ENCODE results near the gene DACH2.

Gene DACH2

GRCh38 chrX:86192827-86193226 is 44.6 kb downstream of the DACH2 start:
- no peaks in the 10 kb centered on the region for H3K4me1 Mint-ChIP-seq (ENCODE audit: low read depth)
- H3K27ac Mint-ChIP-seq = no peak overlapping the region
- no peaks in the 10 kb centered on the region for H3K27me3 Mint-ChIP-seq
- no peaks in the 10 kb centered on the region for H3K36me3 Mint-ChIP-seq (ENCODE audit: low read depth)
- no peak overlapping the region for H3K4me3 Mint-ChIP-seq
- intact Hi-C loops (cut with micrococcal nuclease) = no loop called here
- H3K9me3 Mint-ChIP-seq = peaks cover 17% of the 10 kb centered on the region

- intact Hi-C loops (cut with micrococcal nuclease) = no loop called here
- Mint-ChIP-seq H3K9me3 (peaks cover 18% of the 10 kb centered on the region), H3K4me1 (ENCODE audit: low read depth) (no peaks in the 10 kb centered on the region), H3K4me3 (no peak overlapping the region), H3K36me3 (ENCODE audit: low read depth) (no peaks in the 10 kb centered on the region), H3K27me3 (no peaks in the 10 kb centered on the region), H3K27ac (no peak overlapping the region)
These were observed 46.5 kb downstream of the DACH2 start for GRCh38 chrX:86194758-86195157.

DNA sequence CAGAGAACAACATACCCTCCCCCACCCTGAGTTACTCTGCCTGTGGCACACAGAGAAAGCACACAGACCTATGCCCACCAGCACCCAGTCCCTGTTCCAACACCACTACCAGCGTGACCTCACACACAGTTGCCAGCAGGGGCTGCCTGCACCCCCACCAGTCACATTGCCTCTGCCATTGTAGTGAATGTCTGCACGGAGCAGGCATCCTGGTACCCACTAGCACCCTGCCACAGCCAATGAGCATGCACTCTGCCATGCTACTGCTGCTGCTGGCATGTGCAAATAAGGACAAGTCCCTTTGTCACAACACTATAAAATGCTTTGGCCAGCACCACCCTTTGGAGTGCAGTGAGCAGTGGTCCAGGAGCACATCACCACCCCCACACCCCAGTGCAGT is 47.1 kb downstream of the DACH2 start:
- Mint-ChIP-seq H3K4me1 (ENCODE audit: low read depth) (no peaks in the 10 kb centered on the region), H3K4me3 (no peak overlapping the region), H3K27ac (no peak overlapping the region), H3K27me3 (no peaks in the 10 kb centered on the region), H3K9me3 (peaks cover 18% of the 10 kb centered on the region), H3K36me3 (ENCODE audit: low read depth) (no peaks in the 10 kb centered on the region)
- intact Hi-C loops (cut with micrococcal nuclease) = no loop called here

DNA sequence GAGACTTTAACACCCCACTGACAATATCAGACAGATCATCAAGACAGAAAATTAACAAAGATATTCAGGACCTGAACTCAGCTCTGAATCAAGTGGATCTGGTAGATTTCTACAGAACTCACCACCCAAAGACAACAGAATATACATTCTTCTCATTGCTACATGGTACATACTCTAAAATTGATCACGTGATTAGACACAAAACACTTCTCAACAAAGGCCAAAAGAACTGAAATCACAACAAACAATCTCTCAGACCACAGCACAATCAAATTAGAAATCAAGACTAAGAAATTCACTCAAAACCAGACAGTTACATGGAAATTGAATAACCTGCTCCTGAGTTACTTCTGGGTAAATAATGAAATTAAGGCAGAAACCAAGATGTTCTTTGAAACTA is 49.6 kb downstream of the DACH2 start:
- Mint-ChIP-seq H3K4me3 (no peak overlapping the region), H3K27me3 (no peaks in the 10 kb centered on the region), H3K9me3 (peaks cover 18% of the 10 kb centered on the region), H3K27ac (no peak overlapping the region), H3K4me1 (ENCODE audit: low read depth) (no peaks in the 10 kb centered on the region), H3K36me3 (ENCODE audit: low read depth) (no peaks in the 10 kb centered on the region)
- intact Hi-C loops (cut with micrococcal nuclease) = no loop called here

- Mint-ChIP-seq H3K9me3 (peaks cover under 1% of the 10 kb centered on the region), H3K27ac (no peak overlapping the region), H3K27me3 (no peaks in the 10 kb centered on the region)
These were observed 62.5 kb downstream of the DACH2 start for GRCh38 chrX:86210772-86211171.

DNA sequence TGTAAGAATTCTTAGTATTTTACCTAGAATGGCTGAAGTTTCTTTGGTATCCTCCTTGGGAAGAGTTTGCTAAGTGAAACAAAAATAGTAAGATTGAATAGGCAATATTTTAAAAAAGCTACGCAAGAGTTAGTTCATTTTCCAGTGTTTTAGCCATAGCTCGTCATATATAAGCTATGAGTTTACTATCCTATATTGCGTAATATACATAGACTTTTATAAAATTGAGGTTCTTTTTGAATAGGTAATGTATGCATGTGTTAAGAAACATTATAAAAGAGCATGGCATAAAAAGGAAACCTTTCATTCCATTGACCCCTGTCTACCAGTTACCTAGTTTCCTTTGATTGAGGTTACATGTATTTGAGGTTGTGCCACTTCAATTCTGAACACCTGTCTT is 67.0 kb downstream of the DACH2 start:
- Mint-ChIP-seq H3K4me1 (ENCODE audit: low read depth) (no peaks in the 10 kb centered on the region), H3K27me3 (no peaks in the 10 kb centered on the region), H3K9me3 (no peaks in the 10 kb centered on the region), H3K4me3 (no peak overlapping the region), H3K27ac (no peak overlapping the region), H3K36me3 (ENCODE audit: low read depth) (no peaks in the 10 kb centered on the region)
- intact Hi-C loops (cut with micrococcal nuclease) = no loop called here

More at GRCh38 chrX:86210772-86211171, 62.5 kb downstream of the DACH2 start:
- intact Hi-C loops (cut with micrococcal nuclease) = no loop called here
- no peak overlapping the region for H3K4me3 Mint-ChIP-seq
- no peaks in the 10 kb centered on the region for H3K4me1 Mint-ChIP-seq (ENCODE audit: low read depth)
- H3K36me3 Mint-ChIP-seq (ENCODE audit: low read depth) = no peaks in the 10 kb centered on the region

GRCh38 chrX:86237482-86237881 is 89.2 kb downstream of the DACH2 start:
- no peak overlapping the region for H3K4me3 Mint-ChIP-seq
- H3K4me1 Mint-ChIP-seq (ENCODE audit: low read depth) = no peaks in the 10 kb centered on the region
- no peaks in the 10 kb centered on the region for H3K27me3 Mint-ChIP-seq
- H3K27ac Mint-ChIP-seq = no peak overlapping the region
- H3K9me3 Mint-ChIP-seq = peaks cover 32% of the 10 kb centered on the region
- intact Hi-C loops (cut with micrococcal nuclease) = no loop called here
- H3K36me3 Mint-ChIP-seq (ENCODE audit: low read depth) = no peaks in the 10 kb centered on the region

DNA sequence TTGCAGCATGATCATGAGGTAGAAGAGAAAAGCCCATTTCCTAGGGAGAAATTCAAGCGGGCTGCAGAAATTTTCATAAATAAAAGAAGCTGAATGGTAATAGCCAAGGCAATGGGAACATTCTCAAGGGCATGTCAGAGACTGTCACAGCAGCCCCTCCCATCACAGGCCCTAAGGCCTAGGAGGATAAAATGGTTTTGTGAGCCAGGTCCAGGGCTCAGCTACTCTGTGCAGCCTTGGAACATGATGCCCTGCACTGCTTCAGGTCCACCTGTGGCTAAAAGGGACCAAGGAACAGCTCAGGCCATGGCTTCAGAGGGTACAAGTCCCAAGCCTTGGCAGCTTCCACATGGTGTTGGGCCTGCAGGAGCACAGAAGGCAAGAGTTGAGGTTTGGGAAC is 93.3 kb downstream of the DACH2 start:
- no peak overlapping the region for H3K4me3 Mint-ChIP-seq
- H3K9me3 Mint-ChIP-seq = peaks cover 20% of the 10 kb centered on the region
- intact Hi-C loops (cut with micrococcal nuclease) = no loop called here
- H3K27me3 Mint-ChIP-seq = no peaks in the 10 kb centered on the region
- no peaks in the 10 kb centered on the region for H3K4me1 Mint-ChIP-seq (ENCODE audit: low read depth)
- H3K36me3 Mint-ChIP-seq (ENCODE audit: low read depth) = no peaks in the 10 kb centered on the region
- H3K27ac Mint-ChIP-seq = no peak overlapping the region

DNA sequence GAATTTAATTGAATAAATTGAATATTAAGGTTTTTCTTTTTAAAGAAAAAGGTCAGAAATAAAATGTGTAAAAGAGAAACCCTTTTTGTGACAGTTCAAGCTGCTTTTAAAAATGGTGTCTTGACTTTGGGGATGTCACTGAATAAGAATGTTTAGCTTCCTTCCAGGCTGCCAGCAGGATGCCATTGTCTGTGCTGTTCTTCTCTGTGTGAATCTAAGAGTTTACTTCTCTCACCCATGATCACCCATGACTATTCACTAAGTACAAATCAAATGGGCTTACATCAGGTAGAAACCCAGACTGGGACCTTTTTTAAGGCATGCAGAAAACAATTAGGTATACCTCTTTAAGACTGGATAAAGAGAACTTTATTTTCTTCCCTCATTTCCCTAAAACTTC is 115.3 kb downstream of the DACH2 start:
- H3K9me3 Mint-ChIP-seq = no peaks in the 10 kb centered on the region
- no peaks in the 10 kb centered on the region for H3K4me1 Mint-ChIP-seq (ENCODE audit: low read depth)
- H3K27me3 Mint-ChIP-seq = no peaks in the 10 kb centered on the region
- H3K36me3 Mint-ChIP-seq (ENCODE audit: low read depth) = no peaks in the 10 kb centered on the region
- no peak overlapping the region for H3K4me3 Mint-ChIP-seq
- intact Hi-C loops (cut with micrococcal nuclease) = no loop called here
- no peak overlapping the region for H3K27ac Mint-ChIP-seq

GRCh38 chrX:86295293-86295692 is 147.0 kb downstream of the DACH2 start:
- no peaks in the 10 kb centered on the region for H3K36me3 Mint-ChIP-seq (ENCODE audit: low read depth)
- H3K4me1 Mint-ChIP-seq (ENCODE audit: low read depth) = no peaks in the 10 kb centered on the region
- H3K27me3 Mint-ChIP-seq = no peaks in the 10 kb centered on the region
- no peak overlapping the region for H3K27ac Mint-ChIP-seq
- H3K4me3 Mint-ChIP-seq = no peak overlapping the region
- H3K9me3 Mint-ChIP-seq = no peaks in the 10 kb centered on the region
- intact Hi-C loops (cut with micrococcal nuclease) = no loop called here

GRCh38 chrX:86322913-86323312 is 174.7 kb downstream of the DACH2 start:
- H3K4me3 Mint-ChIP-seq = no peak overlapping the region
- no peaks in the 10 kb centered on the region for H3K27me3 Mint-ChIP-seq
- H3K27ac Mint-ChIP-seq = no peak overlapping the region
- no peaks in the 10 kb centered on the region for H3K4me1 Mint-ChIP-seq (ENCODE audit: low read depth)
- intact Hi-C loops (cut with micrococcal nuclease) = no loop called here
- peaks cover 31% of the 10 kb centered on the region for H3K9me3 Mint-ChIP-seq
- no peaks in the 10 kb centered on the region for H3K36me3 Mint-ChIP-seq (ENCODE audit: low read depth)

DNA sequence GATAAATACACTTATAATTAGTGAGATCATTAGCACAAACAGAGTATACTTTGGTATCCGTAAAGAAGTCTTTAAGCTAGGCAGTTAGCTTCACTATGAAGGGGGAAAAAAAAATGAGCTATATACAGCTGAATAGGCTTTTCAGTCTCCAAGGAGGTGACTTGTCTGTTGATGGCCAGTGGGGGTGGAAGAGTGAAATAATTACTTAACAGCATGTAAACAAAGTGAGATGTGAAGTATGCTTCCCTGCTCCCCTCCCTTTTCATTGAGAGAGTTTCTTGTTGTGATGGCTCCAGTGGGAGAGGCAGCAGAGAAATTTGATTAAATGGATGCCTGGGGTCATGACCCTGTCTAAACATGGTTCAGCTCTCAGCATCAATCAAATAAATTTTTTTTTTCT is 180.9 kb downstream of the DACH2 start:
- no peak overlapping the region for H3K27ac Mint-ChIP-seq
- H3K9me3 Mint-ChIP-seq = peaks cover 17% of the 10 kb centered on the region
- intact Hi-C loops (cut with micrococcal nuclease) = no loop called here
- no peaks in the 10 kb centered on the region for H3K36me3 Mint-ChIP-seq (ENCODE audit: low read depth)
- no peaks in the 10 kb centered on the region for H3K4me1 Mint-ChIP-seq (ENCODE audit: low read depth)
- H3K4me3 Mint-ChIP-seq = no peak overlapping the region
- no peaks in the 10 kb centered on the region for H3K27me3 Mint-ChIP-seq

- Mint-ChIP-seq H3K4me1 (ENCODE audit: low read depth) (no peaks in the 10 kb centered on the region), H3K27me3 (no peaks in the 10 kb centered on the region), H3K9me3 (no peaks in the 10 kb centered on the region), H3K27ac (no peak overlapping the region), H3K4me3 (no peak overlapping the region), H3K36me3 (ENCODE audit: low read depth) (no peaks in the 10 kb centered on the region)
- intact Hi-C loops (cut with micrococcal nuclease) = no loop called here
These were observed 200.4 kb downstream of the DACH2 start for GRCh38 chrX:86348669-86349068.

DNA sequence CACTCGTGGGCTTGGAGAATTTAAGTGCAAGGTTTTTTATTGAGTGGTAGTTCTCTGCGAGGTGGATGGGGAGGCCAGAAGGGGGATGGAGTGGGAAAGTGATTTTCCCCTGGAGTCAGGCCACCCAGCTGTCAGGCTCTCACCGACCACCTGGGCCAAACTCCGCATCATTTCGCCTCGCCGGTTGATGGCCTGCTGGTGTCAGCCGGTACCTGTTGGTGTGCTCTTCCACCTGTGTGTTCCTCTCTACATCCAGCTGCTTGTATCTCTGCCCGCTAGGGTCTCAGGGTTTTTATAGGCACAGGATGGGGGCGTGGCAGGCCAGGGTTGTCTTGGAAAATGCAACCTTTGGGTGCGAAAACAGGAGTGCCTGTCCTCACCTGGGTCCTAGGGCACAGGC is 200.9 kb downstream of the DACH2 start:
- H3K4me3 Mint-ChIP-seq = no peak overlapping the region
- no peaks in the 10 kb centered on the region for H3K9me3 Mint-ChIP-seq
- no peaks in the 10 kb centered on the region for H3K36me3 Mint-ChIP-seq (ENCODE audit: low read depth)
- H3K4me1 Mint-ChIP-seq (ENCODE audit: low read depth) = no peaks in the 10 kb centered on the region
- intact Hi-C loops (cut with micrococcal nuclease) = no loop called here
- H3K27me3 Mint-ChIP-seq = no peaks in the 10 kb centered on the region
- no peak overlapping the region for H3K27ac Mint-ChIP-seq

DNA sequence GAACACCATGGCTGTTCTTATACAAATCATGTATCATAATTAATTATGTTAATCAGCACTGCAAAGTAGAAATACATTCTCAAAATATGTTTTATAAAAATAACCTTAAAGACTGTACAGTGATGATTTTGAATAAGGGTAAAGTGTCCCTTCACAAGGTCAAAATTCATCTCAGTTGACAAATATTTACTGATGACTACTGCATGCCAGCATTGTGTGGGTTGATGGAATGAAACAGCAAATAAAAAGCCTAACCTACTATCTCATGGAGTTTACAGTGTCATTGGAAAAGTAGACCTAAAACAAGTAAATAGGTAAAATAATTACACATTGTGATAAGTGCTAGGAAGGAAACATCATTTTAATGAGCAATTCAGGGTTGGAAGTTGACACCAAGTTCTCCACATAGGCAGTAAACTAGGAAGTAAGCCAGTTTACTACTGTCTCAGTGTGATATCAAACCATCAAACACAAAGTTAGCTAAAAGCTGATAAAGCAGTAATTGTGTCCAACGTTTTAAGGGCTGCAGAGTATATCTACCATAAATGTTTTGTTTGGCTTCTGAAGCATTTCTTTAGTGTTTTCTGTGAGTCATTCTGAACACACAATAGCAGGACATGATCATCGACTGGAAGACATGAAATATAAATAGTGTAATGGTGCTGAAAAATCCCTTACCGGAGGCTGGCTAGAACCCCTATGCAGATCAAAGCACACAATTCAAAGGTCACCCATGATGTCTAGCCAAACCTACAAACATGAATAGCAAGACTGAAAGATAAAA is 221.8 kb downstream of the DACH2 start:
- no peak overlapping the region for H3K4me3 Mint-ChIP-seq
- H3K4me1 Mint-ChIP-seq (ENCODE audit: low read depth) = no peaks in the 10 kb centered on the region
- no peaks in the 10 kb centered on the region for H3K9me3 Mint-ChIP-seq
- intact Hi-C loops (cut with micrococcal nuclease) = no loop called here
- H3K27me3 Mint-ChIP-seq = no peaks in the 10 kb centered on the region
- no peak overlapping the region for H3K27ac Mint-ChIP-seq
- H3K36me3 Mint-ChIP-seq (ENCODE audit: low read depth) = no peaks in the 10 kb centered on the region

All from dendritic cell treated with granulocyte-macrophage colony-stimulating factor and Interleukin-4, amounts not matched to agents 40 ng/mL and 50 ng/mL, for 4 days (primary cell).